ENCODE results near the gene WDR82. TPM values are rescaled to one million over a fixed set of nuclear protein-coding genes. Genes with fewer than 3 reads are reported as not detected.
A peak's percentile ranks its signal among the peaks of the same experiment; 100 is the strongest.

The WDR82 gene
- total RNA-seq, 1 experiment from 2014 or later: 44.5 TPM

- no peaks in the 10 kb centered on the region for H4K20me1 ChIP-seq (ENCODE audit: insufficient read depth)
- ChIA-PET CTCF (no interaction called here), POLR2A (ENCODE audit: unreplicated experiment) (no interaction called here)
- H3K9me2 ChIP-seq (ENCODE audit: insufficient read depth): no peaks in the 10 kb centered on the region
- no peak for DNase-seq
- TF ChIP-seq CTCF (conservative IDR thresholded peaks at IDR 0.05) (no peak), EZH2 (IDR thresholded peaks at IDR 0.05; ENCODE audit: low read depth) (no peak)
- no TSS peak for BruUV-seq (replicated peaks)
- no peak overlapping the region for H3K4me2 ChIP-seq
- H3K4me1 ChIP-seq (replicated peaks; ENCODE audit: insufficient read depth): no peaks in the 10 kb centered on the region
- no peak overlapping the region for H3K27ac ChIP-seq
- no peak overlapping the region for H2AFZ ChIP-seq
- no peak overlapping the region for H3K4me3 ChIP-seq
- no peaks in the 10 kb centered on the region for H3K36me3 ChIP-seq (ENCODE audit: low read depth)
- H3K9me3 ChIP-seq (ENCODE audit: insufficient read depth, low read depth): no peaks in the 10 kb centered on the region
- H3K79me2 ChIP-seq (ENCODE audit: low read depth): no peaks in the 10 kb centered on the region
- intact Hi-C loops (cut with micrococcal nuclease; ENCODE audit: unreplicated experiment): no loop called here
- H3K27me3 ChIP-seq (ENCODE audit: insufficient read depth, low read depth): no peaks in the 10 kb centered on the region
- no peaks in the 10 kb centered on the region for H3F3A ChIP-seq (ENCODE audit: insufficient read depth, low read depth)
Measured at GRCh38 chr3:52303811-52304210, 25.4 kb upstream of the WDR82 start.

GRCh38 chr3:52302426-52303145 is 24.1 kb upstream of the WDR82 start:
- Histone ChIP-seq H3K27ac (no peak overlapping the region), H3K4me2 (no peak overlapping the region), H3K4me1 (replicated peaks; ENCODE audit: insufficient read depth) (no peaks in the 10 kb centered on the region), H3F3A (ENCODE audit: insufficient read depth, low read depth) (no peaks in the 10 kb centered on the region), H2AFZ (no peak overlapping the region), H3K27me3 (ENCODE audit: insufficient read depth, low read depth) (no peaks in the 10 kb centered on the region), H3K9me3 (ENCODE audit: insufficient read depth, low read depth) (no peaks in the 10 kb centered on the region), H4K20me1 (ENCODE audit: insufficient read depth) (no peaks in the 10 kb centered on the region), H3K36me3 (ENCODE audit: low read depth) (no peaks in the 10 kb centered on the region), H3K79me2 (ENCODE audit: low read depth) (no peaks in the 10 kb centered on the region), H3K4me3 (no peak overlapping the region), H3K9me2 (ENCODE audit: insufficient read depth) (no peaks in the 10 kb centered on the region)
- POLR2A ChIA-PET (ENCODE audit: unreplicated experiment): no interaction called here
- DNase-seq: no peak
- CTCF ChIA-PET: no interaction called here
- intact Hi-C loops (cut with micrococcal nuclease; ENCODE audit: unreplicated experiment): no loop called here
- BruUV-seq (replicated peaks): no TSS peak
- TF ChIP-seq CTCF (conservative IDR thresholded peaks at IDR 0.05) (no peak), EZH2 (IDR thresholded peaks at IDR 0.05; ENCODE audit: low read depth) (no peak)

GRCh38 chr3:52299879-52300611 is 21.6 kb upstream of the WDR82 start:
- no peak overlapping the region for H3K4me2 ChIP-seq
- CTCF ChIA-PET: no interaction called here

More at GRCh38 chr3:52299879-52300611, 21.6 kb upstream of the WDR82 start:
- Histone ChIP-seq H3K9me2 (ENCODE audit: insufficient read depth) (no peaks in the 10 kb centered on the region), H3F3A (ENCODE audit: insufficient read depth, low read depth) (no peaks in the 10 kb centered on the region), H2AFZ (no peak overlapping the region), H4K20me1 (ENCODE audit: insufficient read depth) (no peaks in the 10 kb centered on the region), H3K27ac (no peak overlapping the region), H3K27me3 (ENCODE audit: insufficient read depth, low read depth) (no peaks in the 10 kb centered on the region), H3K4me1 (replicated peaks; ENCODE audit: insufficient read depth) (no peaks in the 10 kb centered on the region), H3K4me3 (no peak overlapping the region), H3K36me3 (ENCODE audit: low read depth) (no peaks in the 10 kb centered on the region), H3K9me3 (ENCODE audit: insufficient read depth, low read depth) (no peaks in the 10 kb centered on the region), H3K79me2 (ENCODE audit: low read depth) (no peaks in the 10 kb centered on the region)
- intact Hi-C loops (cut with micrococcal nuclease; ENCODE audit: unreplicated experiment): no loop called here
- no TSS peak for BruUV-seq (replicated peaks)
- no peak for TF ChIP-seq CTCF (conservative IDR thresholded peaks at IDR 0.05)
- TF ChIP-seq EZH2 (IDR thresholded peaks at IDR 0.05; ENCODE audit: low read depth): no peak
- DNase-seq: peak in 1 of 2 experiments; percentile 36
- POLR2A ChIA-PET (ENCODE audit: unreplicated experiment): interaction anchor here (0.6 kb wide), 2 partner anchors 11 to 382 kb away, joined by 3 read pairs; no protein-coding TSS in a partner anchor
